Measurements from ENCODE around the gene HBD.
"Not testable (repeated sequence)": the region's sequence is repeated elsewhere in the genome, so short reads cannot be mapped to it uniquely, and the experiment has no call there.

HBD gene

DNA sequence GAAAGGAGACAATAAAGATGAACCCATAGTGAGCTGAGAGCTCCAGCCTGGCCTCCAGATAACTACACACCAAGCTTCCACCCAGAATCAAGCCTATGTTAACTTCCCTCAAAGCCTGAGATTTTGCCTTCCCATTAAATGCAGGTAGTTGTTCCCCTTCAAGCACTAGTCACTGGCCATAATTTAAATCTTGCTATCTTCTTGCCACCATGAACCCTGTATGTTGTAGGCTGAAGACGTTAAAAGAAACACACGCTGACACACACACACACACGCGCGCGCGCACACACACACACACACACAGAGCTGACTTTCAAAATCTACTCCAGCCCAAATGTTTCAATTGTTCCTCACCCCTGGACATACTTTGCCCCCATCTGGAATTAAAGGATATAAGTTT is 14.2 kb upstream of the HBD start:
- not testable (repeated sequence) for H3K4me3 Mint-ChIP-seq; ATAC-seq (replicated peaks)

DNA sequence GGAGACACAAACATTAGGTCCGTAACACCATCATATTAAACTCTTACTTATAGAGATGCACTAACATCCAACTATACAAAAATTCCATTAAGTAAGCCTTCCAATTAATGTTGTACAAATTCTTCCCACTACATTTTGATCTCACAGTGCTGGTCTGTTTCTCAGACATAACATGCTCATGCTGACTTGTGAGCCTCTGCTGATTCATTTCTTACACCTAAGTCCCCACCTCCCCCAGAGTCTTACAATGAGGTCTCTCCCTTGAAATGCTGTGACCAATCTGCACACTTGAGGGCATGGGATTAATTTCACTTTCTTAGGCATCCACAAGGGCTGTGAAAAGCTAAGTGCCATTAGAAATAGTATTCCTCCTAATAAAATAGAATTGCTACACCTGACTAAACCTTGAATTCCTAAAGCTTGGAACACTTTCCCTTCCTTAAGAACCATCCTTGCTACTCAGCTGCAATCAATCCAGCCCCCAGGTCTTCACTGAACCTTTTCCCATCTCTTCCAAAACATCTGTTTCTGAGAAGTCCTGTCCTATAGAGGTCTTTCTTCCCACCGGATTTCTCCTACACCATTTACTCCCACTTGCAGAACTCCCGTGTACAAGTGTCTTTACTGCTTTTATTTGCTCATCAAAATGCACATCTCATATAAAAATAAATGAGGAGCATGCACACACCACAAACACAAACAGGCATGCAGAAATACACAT is 13.3 kb upstream of the HBD start:
- DNase-seq, result no peak
- H3K27me3 Mint-ChIP-seq, result peaks cover 3 to 6% of the 10 kb centered on the region in 2 donors
- no peaks in the 10 kb centered on the region for H3K9me3 Mint-ChIP-seq
- no peak overlapping the region for H3K27ac Mint-ChIP-seq
- H3K36me3 Mint-ChIP-seq (ENCODE audit: insufficient read depth), result no peaks in the 10 kb centered on the region
- no peaks in the 10 kb centered on the region for H3K4me1 Mint-ChIP-seq (ENCODE audit: low read depth in 2 of 2)
- ATAC-seq (replicated peaks), result no peak
- no peak overlapping the region for H3K4me3 Mint-ChIP-seq

More for the DNA sequence above, 14.2 kb upstream of the HBD start:
- H3K36me3 Mint-ChIP-seq (ENCODE audit: insufficient read depth); DNase-seq; H3K9me3 Mint-ChIP-seq; H3K4me1 Mint-ChIP-seq (ENCODE audit: low read depth in 2 of 2); H3K27ac Mint-ChIP-seq: not testable (repeated sequence)
- H3K27me3 Mint-ChIP-seq, result peaks cover 9 to 11% of the 10 kb centered on the region in 2 donors

DNA sequence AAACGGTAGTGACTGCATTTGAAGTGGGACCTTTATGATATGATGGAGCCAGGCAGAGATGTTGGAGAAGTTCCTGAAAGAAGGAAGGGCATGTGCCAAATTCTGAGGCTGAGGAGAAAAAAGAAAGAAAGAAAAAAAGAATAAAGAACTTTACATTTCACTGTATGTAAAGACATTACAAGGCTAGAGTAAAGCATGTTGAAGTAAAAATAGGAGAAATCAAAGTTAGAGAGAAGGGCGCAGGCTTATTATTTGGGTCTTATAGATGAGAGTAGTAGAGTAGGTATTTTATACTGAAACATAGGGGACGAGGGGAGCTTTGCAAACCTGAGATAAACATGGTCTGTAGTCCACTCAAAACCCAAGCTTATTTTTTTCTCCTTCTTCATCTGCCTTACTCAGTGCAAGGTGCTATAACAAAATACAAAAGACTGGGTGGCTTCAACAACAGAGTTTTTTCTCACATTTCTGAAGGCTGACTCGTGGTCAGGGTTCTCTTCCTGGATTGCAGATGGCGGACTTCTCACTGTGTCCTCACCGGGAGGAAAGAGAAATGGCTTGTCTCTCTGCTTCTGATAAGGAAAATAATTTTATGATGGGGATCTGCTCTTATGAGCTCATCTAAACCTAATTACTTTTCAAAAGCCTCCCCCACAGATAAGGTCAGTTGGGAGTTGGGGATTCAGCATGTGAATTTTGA is 12.6 kb upstream of the HBD start:
- H3K36me3 Mint-ChIP-seq (ENCODE audit: insufficient read depth), result no peaks in the 10 kb centered on the region
- DNase-seq, result no peak
- peaks cover 0 to 4% of the 10 kb centered on the region in 2 donors for H3K27me3 Mint-ChIP-seq
- no peaks in the 10 kb centered on the region for H3K9me3 Mint-ChIP-seq
- ATAC-seq (replicated peaks), result no peak
- H3K4me1 Mint-ChIP-seq (ENCODE audit: low read depth in 2 of 2), result no peaks in the 10 kb centered on the region
- no peak overlapping the region for H3K27ac Mint-ChIP-seq
- H3K4me3 Mint-ChIP-seq, result no peak overlapping the region

DNA sequence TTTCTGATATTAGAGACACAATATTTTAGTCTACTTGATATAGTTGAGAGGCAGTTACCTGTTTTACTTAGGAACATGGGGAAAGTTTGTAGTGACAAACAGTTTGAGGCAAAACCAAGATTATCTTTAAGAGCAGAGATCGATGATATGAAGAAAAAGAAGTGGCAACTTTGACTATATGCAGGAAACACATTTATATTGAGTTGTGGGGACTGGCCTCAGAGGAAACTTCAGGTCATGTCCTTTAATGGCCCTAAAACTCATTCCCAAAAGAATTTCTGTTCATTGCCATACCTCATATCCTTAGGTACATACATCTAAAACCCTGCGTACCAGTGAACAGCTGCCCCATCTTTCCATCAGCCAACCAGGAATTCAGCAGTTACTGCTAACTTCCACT is 10.9 kb upstream of the HBD start:
- Mint-ChIP-seq H3K4me3 (no peak overlapping the region), H3K9me3 (no peaks in the 10 kb centered on the region), H3K27ac (no peak overlapping the region), H3K36me3 (ENCODE audit: insufficient read depth) (no peaks in the 10 kb centered on the region), H3K27me3 (no peaks in the 10 kb centered on the region), H3K4me1 (ENCODE audit: low read depth in 2 of 2) (no peaks in the 10 kb centered on the region)
- DNase-seq, result no peak
- ATAC-seq (replicated peaks), result no peak

DNA sequence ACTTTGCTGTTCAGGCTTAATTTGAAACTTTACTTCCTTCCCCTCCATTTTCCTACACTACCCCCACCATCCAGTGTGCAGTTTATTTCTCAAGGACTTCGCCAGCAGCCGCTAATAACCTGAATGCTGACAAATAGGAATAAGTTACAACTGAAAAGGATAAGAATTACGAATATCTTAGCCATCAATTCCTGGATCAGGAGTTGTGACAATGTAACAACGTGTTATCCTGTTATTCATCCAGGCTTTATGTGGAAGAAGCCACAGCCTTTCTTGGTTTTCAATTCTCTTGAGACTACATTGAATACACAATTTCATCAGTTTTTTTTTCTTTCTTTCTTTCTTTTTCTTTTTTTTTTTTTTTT is 9.5 kb upstream of the HBD start:
- Mint-ChIP-seq H3K27me3 (no peaks in the 10 kb centered on the region), H3K4me3 (no peak overlapping the region), H3K27ac (no peak overlapping the region), H3K9me3 (no peaks in the 10 kb centered on the region), H3K36me3 (ENCODE audit: insufficient read depth) (no peaks in the 10 kb centered on the region), H3K4me1 (ENCODE audit: low read depth in 2 of 2) (no peaks in the 10 kb centered on the region)
- no peak for DNase-seq
- no peak for ATAC-seq (replicated peaks)

DNA sequence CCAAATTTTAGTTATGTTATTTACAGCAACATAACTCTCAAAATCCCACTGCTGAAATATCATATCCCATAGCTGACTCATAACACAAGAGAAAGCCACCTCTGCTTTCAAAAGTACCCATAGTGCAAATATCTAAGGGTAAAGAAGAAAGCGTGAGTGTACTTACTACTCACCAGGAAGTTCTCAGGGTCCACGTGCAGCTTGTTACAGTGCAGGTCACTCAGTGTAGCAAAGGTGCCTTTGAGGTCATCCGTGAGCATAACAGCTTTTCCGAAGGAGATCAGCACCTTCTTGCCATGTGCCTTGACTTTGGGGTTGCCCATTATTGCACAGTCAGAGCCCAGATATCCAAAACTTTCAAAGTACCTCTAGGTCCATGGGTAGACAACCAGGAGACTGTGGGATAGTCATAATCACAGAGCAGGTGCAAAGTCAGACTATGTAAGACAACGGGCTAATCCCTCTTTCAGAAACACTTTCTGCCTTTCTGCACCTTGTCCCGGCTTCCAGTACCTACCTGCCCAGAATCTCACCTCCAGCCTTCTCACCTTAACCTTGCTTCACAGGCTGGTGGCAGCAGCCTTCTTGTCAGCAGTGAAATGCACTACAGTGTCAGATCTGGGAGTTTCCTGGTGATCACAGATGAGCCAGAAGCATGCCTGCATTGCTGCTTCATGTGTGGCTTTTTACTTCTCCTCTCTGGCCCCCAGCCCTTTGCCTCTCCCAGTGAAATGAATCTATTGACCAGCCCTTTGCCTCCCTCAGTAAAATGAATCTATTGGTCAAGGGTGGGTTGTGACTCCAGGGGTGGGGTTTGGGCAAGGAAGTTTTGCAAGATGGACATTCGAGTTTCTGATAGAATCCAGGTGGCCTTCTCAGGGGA is 8.9 kb upstream of the HBD start:
- Mint-ChIP-seq H3K4me3 (no peak overlapping the region), H3K4me1 (ENCODE audit: low read depth in 2 of 2) (no peaks in the 10 kb centered on the region), H3K27ac (no peak overlapping the region), H3K36me3 (ENCODE audit: insufficient read depth) (no peaks in the 10 kb centered on the region), H3K9me3 (no peaks in the 10 kb centered on the region), H3K27me3 (no peaks in the 10 kb centered on the region)
- no peak for ATAC-seq (replicated peaks)
- no peak for DNase-seq

DNA sequence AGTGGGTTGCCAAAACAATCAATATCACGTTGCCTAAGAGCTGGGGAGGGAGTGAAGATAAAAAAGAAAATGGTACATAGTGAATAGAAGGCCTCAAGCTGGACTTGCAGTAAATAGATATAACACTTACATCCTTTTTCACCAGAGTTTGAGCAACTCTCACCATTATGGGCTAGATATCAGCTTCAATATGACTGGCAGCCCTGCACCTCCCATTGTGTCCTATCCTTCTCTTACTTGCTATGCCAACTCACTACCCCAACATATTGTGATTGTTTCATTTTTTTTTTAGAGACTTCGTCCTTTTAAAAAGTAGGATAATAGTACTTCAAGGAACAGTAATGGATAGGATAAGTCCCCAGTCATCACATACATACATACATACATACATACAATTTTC is 7.9 kb upstream of the HBD start:
- no peaks in the 10 kb centered on the region for H3K27me3 Mint-ChIP-seq
- no peaks in the 10 kb centered on the region for H3K9me3 Mint-ChIP-seq
- H3K4me1 Mint-ChIP-seq (ENCODE audit: low read depth in 2 of 2), result no peaks in the 10 kb centered on the region
- no peak for DNase-seq
- H3K27ac Mint-ChIP-seq, result no peak overlapping the region
- H3K4me3 Mint-ChIP-seq, result no peak overlapping the region
- no peak for ATAC-seq (replicated peaks)
- no peaks in the 10 kb centered on the region for H3K36me3 Mint-ChIP-seq (ENCODE audit: insufficient read depth)

DNA sequence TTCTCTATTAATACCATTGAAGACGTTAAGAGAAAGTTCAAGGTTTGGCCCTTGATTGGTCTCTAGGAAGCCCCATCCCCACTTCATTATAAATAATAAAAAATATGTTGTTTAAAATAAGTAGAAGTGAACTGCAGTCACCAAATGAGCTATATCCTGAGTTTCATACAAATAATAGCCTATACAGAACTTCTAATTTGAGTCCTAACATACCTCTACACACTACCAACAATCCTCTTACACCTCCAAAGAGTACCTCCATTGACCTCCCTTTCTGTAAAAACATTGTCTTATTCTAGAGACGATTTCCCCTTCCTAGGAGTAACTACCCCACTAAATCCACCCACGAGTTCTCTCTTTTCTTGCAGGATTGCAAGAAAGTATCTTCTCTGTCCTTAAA is 7.2 kb upstream of the HBD start:
- Mint-ChIP-seq H3K36me3 (ENCODE audit: insufficient read depth) (no peaks in the 10 kb centered on the region), H3K9me3 (no peaks in the 10 kb centered on the region), H3K27ac (no peak overlapping the region), H3K27me3 (no peaks in the 10 kb centered on the region), H3K4me3 (no peak overlapping the region), H3K4me1 (ENCODE audit: low read depth in 2 of 2) (no peaks in the 10 kb centered on the region)
- no peak for DNase-seq
- ATAC-seq (replicated peaks), result no peak

DNA sequence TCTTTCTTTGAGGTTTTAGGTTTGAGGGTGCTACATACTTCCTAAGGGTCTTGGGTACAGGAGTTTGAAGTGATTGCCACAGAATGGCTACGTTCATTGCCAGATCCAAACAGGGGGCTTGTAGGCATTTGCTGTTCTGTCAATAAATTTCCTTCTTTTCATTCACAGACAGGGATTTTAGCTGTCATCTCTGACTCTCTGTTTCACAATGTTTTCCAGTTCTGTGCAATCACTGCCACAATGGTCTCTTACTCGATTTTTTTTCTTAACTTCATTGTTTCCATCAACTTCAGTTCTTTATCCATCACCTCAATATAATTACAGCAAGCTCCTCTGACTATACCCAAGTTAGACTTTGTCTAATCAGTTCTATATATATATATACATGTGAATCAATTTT is 6.2 kb upstream of the HBD start:
- peaks cover 0 to 3% of the 10 kb centered on the region in 2 donors for H3K27me3 Mint-ChIP-seq
- H3K27ac Mint-ChIP-seq, result no peak overlapping the region
- H3K4me3 Mint-ChIP-seq, result no peak overlapping the region
- H3K4me1 Mint-ChIP-seq (ENCODE audit: low read depth in 2 of 2), result no peaks in the 10 kb centered on the region
- DNase-seq (no peak), ATAC-seq (replicated peaks) (no peak)
- H3K9me3 Mint-ChIP-seq, result no peaks in the 10 kb centered on the region
- no peaks in the 10 kb centered on the region for H3K36me3 Mint-ChIP-seq (ENCODE audit: insufficient read depth)

DNA sequence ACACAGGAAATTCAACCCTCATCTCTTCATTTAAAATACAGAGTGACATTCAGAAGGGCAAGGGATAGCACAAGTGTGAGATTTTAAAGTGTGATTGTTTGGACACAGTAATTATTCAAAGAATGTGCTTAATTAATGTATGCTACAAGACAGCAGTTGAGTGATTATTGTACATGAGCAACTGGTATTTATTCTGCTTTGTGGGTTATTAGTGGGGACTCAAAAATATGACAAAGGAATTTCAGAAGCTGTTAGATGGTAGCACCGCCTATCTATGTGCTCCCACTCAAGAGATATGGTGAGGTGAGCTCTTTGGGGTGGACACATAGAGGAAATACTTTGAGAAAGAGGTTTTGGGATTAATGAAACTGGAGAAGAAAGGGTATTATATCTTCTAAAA is 5.8 kb upstream of the HBD start:
- no peaks in the 10 kb centered on the region for H3K4me1 Mint-ChIP-seq (ENCODE audit: low read depth in 2 of 2)
- DNase-seq, result no peak
- no peak overlapping the region for H3K27ac Mint-ChIP-seq
- H3K9me3 Mint-ChIP-seq, result no peaks in the 10 kb centered on the region
- H3K36me3 Mint-ChIP-seq (ENCODE audit: insufficient read depth), result no peaks in the 10 kb centered on the region
- no peak for ATAC-seq (replicated peaks)
- H3K27me3 Mint-ChIP-seq, result peaks cover 0 to 7% of the 10 kb centered on the region in 2 donors
- H3K4me3 Mint-ChIP-seq, result no peak overlapping the region

DNA sequence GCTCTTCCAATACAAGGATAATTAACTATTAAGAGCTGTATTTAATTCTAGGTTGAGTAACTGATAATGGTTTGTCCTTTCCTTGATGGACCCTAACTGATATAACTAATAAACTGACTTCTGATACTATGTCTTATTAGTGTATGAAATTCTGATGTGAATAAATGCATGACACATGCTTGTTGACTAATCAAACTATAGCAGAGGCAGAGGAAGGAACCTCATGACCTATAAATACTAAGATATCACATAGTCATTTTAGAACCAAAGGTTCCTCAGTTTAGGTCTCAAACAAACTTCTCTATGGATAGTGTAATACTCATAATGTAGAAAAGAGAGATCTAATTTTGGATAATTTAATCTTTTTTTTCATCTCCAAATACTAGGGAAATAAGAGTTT is 4.8 kb upstream of the HBD start:
- no peak overlapping the region for H3K4me3 Mint-ChIP-seq
- no peaks in the 10 kb centered on the region for H3K9me3 Mint-ChIP-seq
- no peaks in the 10 kb centered on the region for H3K4me1 Mint-ChIP-seq (ENCODE audit: low read depth in 2 of 2)
- H3K36me3 Mint-ChIP-seq (ENCODE audit: insufficient read depth), result no peaks in the 10 kb centered on the region
- peaks cover 0 to 8% of the 10 kb centered on the region in 2 donors for H3K27me3 Mint-ChIP-seq
- H3K27ac Mint-ChIP-seq, result no peak overlapping the region
- no peak for DNase-seq
- ATAC-seq (replicated peaks), result no peak

DNA sequence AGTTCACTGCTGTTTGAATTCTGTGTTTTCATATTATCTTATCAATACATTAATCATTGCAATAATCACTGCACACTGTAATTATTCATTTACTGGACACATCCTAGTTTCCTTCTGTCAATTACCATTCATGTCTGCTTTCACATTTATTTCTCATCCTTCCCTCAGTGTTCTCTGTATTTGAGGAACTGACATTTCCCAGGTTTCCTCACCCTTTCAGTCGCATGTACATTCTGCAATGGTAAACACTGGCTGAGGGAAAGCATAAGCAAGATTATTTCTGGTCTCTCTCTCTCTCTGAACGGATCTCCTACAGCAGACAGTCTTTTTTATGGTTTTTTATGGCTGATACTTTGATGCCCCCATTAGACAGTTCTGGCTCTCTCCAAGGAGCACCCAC is 4.2 kb upstream of the HBD start:
- Mint-ChIP-seq H3K9me3 (no peaks in the 10 kb centered on the region), H3K4me1 (ENCODE audit: low read depth in 2 of 2) (no peaks in the 10 kb centered on the region)

DNA sequence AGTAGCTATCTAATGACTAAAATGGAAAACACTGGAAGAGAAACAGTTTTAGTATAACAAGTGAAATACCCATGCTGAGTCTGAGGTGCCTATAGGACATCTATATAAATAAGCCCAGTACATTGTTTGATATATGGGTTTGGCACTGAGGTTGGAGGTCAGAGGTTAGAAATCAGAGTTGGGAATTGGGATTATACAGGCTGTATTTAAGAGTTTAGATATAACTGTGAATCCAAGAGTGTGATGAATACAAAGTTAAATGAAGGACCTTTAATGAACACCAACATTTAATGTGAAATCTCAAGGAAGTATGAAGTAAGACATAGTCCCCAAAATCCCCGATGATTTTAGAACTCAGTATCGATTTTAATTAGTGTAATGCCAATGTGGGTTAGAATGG is 3.1 kb upstream of the HBD start:
- ATAC-seq (replicated peaks), result no peak
- Mint-ChIP-seq H3K4me3 (no peak overlapping the region), H3K27me3 (peaks cover 0 to 8% of the 10 kb centered on the region in 2 donors)

More for the DNA sequence above, 4.2 kb upstream of the HBD start:
- Mint-ChIP-seq H3K4me3 (no peak overlapping the region), H3K27me3 (peaks cover 0 to 8% of the 10 kb centered on the region in 2 donors), H3K36me3 (ENCODE audit: insufficient read depth) (no peaks in the 10 kb centered on the region), H3K27ac (no peak overlapping the region)
- DNase-seq (no peak), ATAC-seq (replicated peaks) (no peak)

More for the DNA sequence above, 3.1 kb upstream of the HBD start:
- no peaks in the 10 kb centered on the region for H3K9me3 Mint-ChIP-seq
- no peaks in the 10 kb centered on the region for H3K4me1 Mint-ChIP-seq (ENCODE audit: low read depth in 2 of 2)
- H3K36me3 Mint-ChIP-seq (ENCODE audit: insufficient read depth), result no peaks in the 10 kb centered on the region
- H3K27ac Mint-ChIP-seq, result no peak overlapping the region
- DNase-seq, result no peak
